CD1c-positive myeloid dendritic cell (primary cell): ENCODE data around the gene SLC13A2.

Experiments
- DNase-seq: peaks from one replicate; pipeline ENCODE4 v3.0.0-alpha.2; 2016; ENCODE audit errors: extremely low spot score

SLC13A2 gene

GRCh38 chr17:28470914-28471366 is 2.5 kb upstream of the SLC13A2 start:
- no peak for DNase-seq

GRCh38 chr17:28471531-28472342 is 1.7 kb upstream of the SLC13A2 start:
- no peak for DNase-seq

- no peak for DNase-seq
These were observed 460 bp upstream of the SLC13A2 start for GRCh38 chr17:28472871-28473497.

- no peak for DNase-seq
These were observed 677 bp downstream of the SLC13A2 start for GRCh38 chr17:28474111-28474531.

- DNase-seq = peak; percentile 36
These were observed 1.9 kb downstream of the SLC13A2 start for GRCh38 chr17:28475151-28475900.

- no peak for DNase-seq
These were observed 2.8 kb downstream of the SLC13A2 start for GRCh38 chr17:28476076-28476865.

GRCh38 chr17:28477928-28478327 is 4.5 kb downstream of the SLC13A2 start:
- DNase-seq = no peak

- peak; percentile 39 for DNase-seq
These were observed 5.5 kb downstream of the SLC13A2 start for GRCh38 chr17:28478712-28479615.

- no peak for DNase-seq
These were observed 6.8 kb downstream of the SLC13A2 start for GRCh38 chr17:28480278-28480677.

- DNase-seq = no peak
These were observed 7.5 kb downstream of the SLC13A2 start for GRCh38 chr17:28480799-28481571.

GRCh38 chr17:28482551-28483199 is 9.2 kb downstream of the SLC13A2 start:
- no peak for DNase-seq

- DNase-seq = peak; percentile 46
These were observed 10.9 kb downstream of the SLC13A2 start for GRCh38 chr17:28484296-28484695.

- DNase-seq = no peak
These were observed 11.6 kb downstream of the SLC13A2 start for GRCh38 chr17:28485049-28485448.

- DNase-seq = no peak
These were observed 14.6 kb downstream of the SLC13A2 start for GRCh38 chr17:28487881-28488532.

- DNase-seq = no peak
These were observed 15.3 kb downstream of the SLC13A2 start for GRCh38 chr17:28488533-28489276.

GRCh38 chr17:28491286-28491685 is 17.8 kb downstream of the SLC13A2 start:
- DNase-seq = no peak

- DNase-seq = no peak
These were observed 18.4 kb downstream of the SLC13A2 start for GRCh38 chr17:28491860-28492259.
